ENCODE measurements around the gene SYN1. TPM values are rescaled to one million over a fixed set of nuclear protein-coding genes. Genes with fewer than 3 reads are reported as not detected.

SYN1 gene
- total RNA-seq, 1 donor from 2014 or later, result 3.7 TPM

DNA sequence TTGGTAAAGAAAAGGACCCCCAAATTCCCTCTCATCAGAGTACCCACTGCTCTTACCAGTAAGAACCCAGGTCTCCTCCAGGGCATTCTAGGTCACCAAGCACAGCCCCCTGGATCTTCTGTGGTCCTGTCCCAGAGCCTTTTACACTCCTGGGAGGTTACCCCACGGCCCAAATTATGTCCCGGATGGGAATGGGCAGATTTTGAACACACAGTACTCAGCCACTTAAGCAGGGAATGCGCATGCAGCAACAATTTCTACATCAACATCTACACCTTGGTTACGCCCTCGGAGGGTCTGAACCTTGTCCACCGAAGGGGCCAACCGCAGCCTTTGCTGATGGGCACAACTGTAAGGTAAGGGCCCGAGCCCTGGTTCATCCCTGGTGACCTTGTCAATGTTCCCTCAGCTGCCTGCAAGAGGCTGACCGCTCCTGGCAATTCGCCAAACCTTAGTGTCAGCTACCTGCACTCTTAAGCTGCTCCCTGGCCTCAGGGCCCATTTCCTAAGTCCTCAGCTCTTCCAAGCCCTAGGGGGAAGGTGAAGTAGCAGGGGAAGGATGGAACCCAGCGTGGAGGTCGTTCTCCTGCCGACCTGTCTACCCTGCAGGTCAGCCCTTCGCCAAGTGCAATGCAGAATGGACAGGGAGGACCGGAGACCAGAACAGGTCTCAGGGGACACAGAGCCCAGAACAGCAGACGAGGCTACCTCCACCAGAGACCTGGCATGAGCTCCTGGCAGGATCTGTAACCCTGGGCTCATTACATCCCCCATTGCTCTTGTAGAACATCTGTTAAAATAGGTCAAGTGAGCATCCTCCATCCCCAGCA is 31.5 kb downstream of the SYN1 start:
- Mint-ChIP-seq H3K27me3 (ENCODE audit: low read depth) (no peaks in the 10 kb centered on the region), H3K9me3 (ENCODE audit: low read depth) (peaks cover 4% of the 10 kb centered on the region), H3K4me1 (ENCODE audit: low read depth) (peaks cover 21% of the 10 kb centered on the region), H3K27ac (ENCODE audit: unreplicated experiment) (no peak overlapping the region), H3K4me3 (ENCODE audit: unreplicated experiment) (no peak overlapping the region), H3K36me3 (ENCODE audit: low read depth) (peaks cover 4% of the 10 kb centered on the region)
- TF ChIP-seq, protein P1, sequence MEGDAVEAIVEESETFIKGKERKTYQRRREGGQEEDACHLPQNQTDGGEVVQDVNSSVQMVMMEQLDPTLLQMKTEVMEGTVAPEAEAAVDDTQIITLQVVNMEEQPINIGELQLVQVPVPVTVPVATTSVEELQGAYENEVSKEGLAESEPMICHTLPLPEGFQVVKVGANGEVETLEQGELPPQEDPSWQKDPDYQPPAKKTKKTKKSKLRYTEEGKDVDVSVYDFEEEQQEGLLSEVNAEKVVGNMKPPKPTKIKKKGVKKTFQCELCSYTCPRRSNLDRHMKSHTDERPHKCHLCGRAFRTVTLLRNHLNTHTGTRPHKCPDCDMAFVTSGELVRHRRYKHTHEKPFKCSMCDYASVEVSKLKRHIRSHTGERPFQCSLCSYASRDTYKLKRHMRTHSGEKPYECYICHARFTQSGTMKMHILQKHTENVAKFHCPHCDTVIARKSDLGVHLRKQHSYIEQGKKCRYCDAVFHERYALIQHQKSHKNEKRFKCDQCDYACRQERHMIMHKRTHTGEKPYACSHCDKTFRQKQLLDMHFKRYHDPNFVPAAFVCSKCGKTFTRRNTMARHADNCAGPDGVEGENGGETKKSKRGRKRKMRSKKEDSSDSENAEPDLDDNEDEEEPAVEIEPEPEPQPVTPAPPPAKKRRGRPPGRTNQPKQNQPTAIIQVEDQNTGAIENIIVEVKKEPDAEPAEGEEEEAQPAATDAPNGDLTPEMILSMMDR (IDR thresholded peaks at IDR 0.05), result no peak
- no peak for DNase-seq (ENCODE audit: low spot score)

GRCh38 chrX:47587091-47587891 is 32.4 kb downstream of the SYN1 start:
- H3K27ac Mint-ChIP-seq (ENCODE audit: unreplicated experiment), result no peak overlapping the region
- H3K4me3 Mint-ChIP-seq (ENCODE audit: unreplicated experiment), result no peak overlapping the region
- DNase-seq (ENCODE audit: low spot score), result no peak
- H3K27me3 Mint-ChIP-seq (ENCODE audit: low read depth), result no peaks in the 10 kb centered on the region
- H3K4me1 Mint-ChIP-seq (ENCODE audit: low read depth), result peaks cover 24% of the 10 kb centered on the region
- peaks cover 4% of the 10 kb centered on the region for H3K36me3 Mint-ChIP-seq (ENCODE audit: low read depth)
- H3K9me3 Mint-ChIP-seq (ENCODE audit: low read depth), result peaks cover 4% of the 10 kb centered on the region
- TF ChIP-seq, protein P1 (IDR thresholded peaks at IDR 0.05), result no peak

DNA sequence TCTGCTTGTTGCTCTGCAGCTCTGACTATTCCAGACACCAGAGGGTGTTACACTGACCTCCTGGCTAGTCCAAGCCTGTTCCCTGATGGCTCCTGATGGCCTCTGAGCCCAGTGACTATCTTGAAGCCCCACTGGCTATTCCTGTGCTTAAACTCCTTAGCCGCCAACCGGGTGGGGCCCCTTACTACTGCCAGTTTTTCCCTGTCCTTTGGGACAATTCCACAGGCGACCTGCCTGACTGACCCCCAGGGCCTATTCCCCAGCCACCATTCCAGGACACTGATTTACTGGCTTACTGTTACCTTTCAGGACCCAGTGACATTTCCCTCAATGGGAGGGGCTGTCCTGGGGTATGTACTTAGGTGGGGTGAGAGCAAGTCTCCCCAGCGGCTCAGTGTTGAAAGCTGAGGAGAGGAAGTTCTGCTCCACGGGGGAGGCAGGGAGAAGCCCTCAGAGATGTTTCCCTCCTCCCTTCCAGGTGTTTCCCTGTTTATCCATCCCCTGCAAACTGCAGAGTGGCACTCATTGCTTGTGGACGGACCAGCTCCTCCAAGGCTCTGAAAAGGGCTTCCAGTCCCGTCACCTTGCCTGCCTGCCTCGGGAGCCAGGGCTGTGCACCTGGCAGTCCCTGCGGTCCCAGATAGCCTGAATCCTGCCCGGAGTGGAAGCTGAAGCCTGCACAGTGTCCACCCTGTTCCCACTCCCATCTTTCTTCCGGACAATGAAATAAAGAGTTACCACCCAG is 33.4 kb downstream of the SYN1 start:
- Mint-ChIP-seq H3K9me3 (ENCODE audit: low read depth) (peaks cover 4% of the 10 kb centered on the region), H3K27me3 (ENCODE audit: low read depth) (no peaks in the 10 kb centered on the region), H3K4me3 (ENCODE audit: unreplicated experiment) (no peak overlapping the region), H3K27ac (ENCODE audit: unreplicated experiment) (no peak overlapping the region), H3K4me1 (ENCODE audit: low read depth) (peaks cover 32% of the 10 kb centered on the region), H3K36me3 (ENCODE audit: low read depth) (peaks cover 4% of the 10 kb centered on the region)
- DNase-seq (ENCODE audit: low spot score), result no peak
- TF ChIP-seq, protein P1 (IDR thresholded peaks at IDR 0.05), result no peak

DNA sequence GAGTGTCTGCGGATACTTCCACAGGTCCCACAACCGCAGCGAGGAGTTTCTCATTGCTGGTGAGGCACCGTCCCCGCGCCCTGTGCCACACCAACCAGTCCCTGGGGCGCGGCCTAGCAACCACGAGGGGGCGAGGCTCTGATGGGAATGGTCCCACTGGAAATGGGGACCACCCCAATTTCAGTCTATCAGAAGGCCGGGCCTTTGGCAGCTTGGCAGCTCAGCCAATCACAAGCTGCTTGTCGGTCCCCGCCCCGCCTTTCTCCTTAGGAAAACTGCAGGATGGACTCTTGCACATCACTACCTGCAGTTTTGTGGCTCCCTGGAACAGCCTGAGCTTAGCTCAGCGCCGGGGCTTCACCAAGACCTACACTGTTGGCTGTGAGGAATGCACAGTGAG is 34.4 kb downstream of the SYN1 start:
- H3K4me1 Mint-ChIP-seq (ENCODE audit: low read depth), result peaks cover 32% of the 10 kb centered on the region
- H3K36me3 Mint-ChIP-seq (ENCODE audit: low read depth), result peaks cover 4% of the 10 kb centered on the region
- no peak overlapping the region for H3K4me3 Mint-ChIP-seq (ENCODE audit: unreplicated experiment)
- H3K9me3 Mint-ChIP-seq (ENCODE audit: low read depth), result peaks cover 4% of the 10 kb centered on the region
- DNase-seq (ENCODE audit: low spot score), result no peak
- no peaks in the 10 kb centered on the region for H3K27me3 Mint-ChIP-seq (ENCODE audit: low read depth)
- TF ChIP-seq, protein P1 (IDR thresholded peaks at IDR 0.05), result no peak
- no peak overlapping the region for H3K27ac Mint-ChIP-seq (ENCODE audit: unreplicated experiment)

- no peak overlapping the region for H3K27ac Mint-ChIP-seq (ENCODE audit: unreplicated experiment)
These were observed 34.9 kb downstream of the SYN1 start for GRCh38 chrX:47584714-47585113.

More at GRCh38 chrX:47584714-47585113, 34.9 kb downstream of the SYN1 start:
- no peaks in the 10 kb centered on the region for H3K27me3 Mint-ChIP-seq (ENCODE audit: low read depth)
- TF ChIP-seq, protein P1 (IDR thresholded peaks at IDR 0.05), result no peak
- peaks cover 4% of the 10 kb centered on the region for H3K36me3 Mint-ChIP-seq (ENCODE audit: low read depth)
- H3K4me1 Mint-ChIP-seq (ENCODE audit: low read depth), result peaks cover 35% of the 10 kb centered on the region
- no peak overlapping the region for H3K4me3 Mint-ChIP-seq (ENCODE audit: unreplicated experiment)
- DNase-seq (ENCODE audit: low spot score), result no peak
- H3K9me3 Mint-ChIP-seq (ENCODE audit: low read depth), result no peaks in the 10 kb centered on the region
